Loucy (cell line): ENCODE results near the gene SSPN.

Source experiments
- H2AFZ ChIP-seq: fragments of 200-600 bp; sonication (generic); 2 replicates; pipeline ENCODE4 v1.6.0; 2016; ENCODE audit warnings: antibody characterized with exemption, mild to moderate bottlenecking, low read length, moderate library complexity
- H3F3A ChIP-seq: fragments of 200-600 bp; 2 replicates; pipeline ENCODE4 v1.6.0; 2016; ENCODE audit warnings: antibody characterized with exemption, low read depth, mild to moderate bottlenecking
- H3K27me3 ChIP-seq: fragments of 200-600 bp; sonication (generic); 2 replicates; pipeline ENCODE4 v1.6.1; 2014; ENCODE audit warnings: low read length, mild to moderate bottlenecking; ENCODE audit not compliant: insufficient read depth, poor library complexity, severe bottlenecking
- H3K36me3 ChIP-seq: fragments of 200-600 bp; sonication (generic); 2 replicates; pipeline ENCODE4 v1.6.1; 2016; ENCODE audit warnings: low read length; ENCODE audit not compliant: insufficient read depth
- H3K4me1 ChIP-seq: fragments of 200-600 bp; sonication (generic); 2 replicates; pipeline ENCODE4 v1.5.1; 2014; ENCODE audit warnings: low read length, mild to moderate bottlenecking; ENCODE audit not compliant: insufficient read depth, poor library complexity, severe bottlenecking
- H3K4me2 ChIP-seq: fragments of 200-600 bp; sonication (generic); 2 replicates; pipeline ENCODE4 v1.6.0; 2014; ENCODE audit warnings: antibody characterized with exemption, low read length, low read depth, mild to moderate bottlenecking; ENCODE audit not compliant: poor library complexity, severe bottlenecking
- H3K4me3 ChIP-seq: fragments of 200-600 bp; sonication (generic); 2 replicates; pipeline ENCODE4 v1.5.1; 2014; ENCODE audit warnings: low read length, mild to moderate bottlenecking, mixed read lengths; ENCODE audit not compliant: poor library complexity, severe bottlenecking
- H3K79me2 ChIP-seq: fragments of 200-600 bp; sonication (generic); 2 replicates; pipeline ENCODE4 v1.6.1; 2014; ENCODE audit warnings: low read length; ENCODE audit not compliant: insufficient read depth
- H3K9ac ChIP-seq: fragments of 200-600 bp; sonication (generic); 2 replicates; pipeline ENCODE4 v1.6.0; 2014; ENCODE audit warnings: mild to moderate bottlenecking, low read depth, low read length, moderate library complexity; ENCODE audit not compliant: poor library complexity, severe bottlenecking
- H3K9me2 ChIP-seq: fragments of 200-600 bp; sonication (generic); replicated peaks from 2 replicates; pipeline ENCODE4 v1.6.1; 2016; ENCODE audit warnings: low read depth, low read length, mixed read lengths
- H3K9me3 ChIP-seq: fragments of 200-600 bp; sonication (generic); 2 replicates; pipeline ENCODE4 v1.6.1; 2014; ENCODE audit warnings: mild to moderate bottlenecking, antibody characterized with exemption, low read length, low read depth; ENCODE audit not compliant: insufficient read depth
- H4K20me1 ChIP-seq: fragments of 200-600 bp; sonication (generic); 2 replicates; pipeline ENCODE4 v1.6.0; 2014; ENCODE audit warnings: antibody characterized with exemption, low read length, mild to moderate bottlenecking; ENCODE audit not compliant: insufficient read depth, poor library complexity, severe bottlenecking
- CTCF ChIP-seq: fragments of 200-600 bp; sonication (generic); conservative IDR thresholded peaks from 2 replicates; pipeline ENCODE4 v1.5.1; 2014; ENCODE audit warnings: mild to moderate bottlenecking, antibody characterized with exemption, low read length
- EZH2phosphoT487 ChIP-seq: fragments of 200-600 bp; IDR thresholded peaks from 2 replicates; pipeline ENCODE4 v1.6.1; 2018; ENCODE audit warnings: antibody characterized with exemption, mild to moderate bottlenecking, moderate library complexity, borderline replicate concordance

The SSPN gene

GRCh38 chr12:26229910-26230309, 34.5 kb downstream of the SSPN start:
- no peaks in the 10 kb centered on the region for H3K79me2 ChIP-seq
- H3K9ac ChIP-seq, result no peak overlapping the region
- H3K27me3 ChIP-seq, result no peaks in the 10 kb centered on the region
- H3K9me2 ChIP-seq, result no peaks in the 10 kb centered on the region
- H3F3A ChIP-seq, result no peaks in the 10 kb centered on the region
- no peaks in the 10 kb centered on the region for H3K9me3 ChIP-seq
- H2AFZ ChIP-seq, result no peak overlapping the region
- H4K20me1 ChIP-seq, result no peaks in the 10 kb centered on the region
- no peaks in the 10 kb centered on the region for H3K36me3 ChIP-seq
- no peak for TF ChIP-seq EZH2phosphoT487
- TF ChIP-seq CTCF, result no peak
- no peaks in the 10 kb centered on the region for H3K4me1 ChIP-seq
- no peak overlapping the region for H3K4me2 ChIP-seq
- no peak overlapping the region for H3K4me3 ChIP-seq

- H3K4me3 ChIP-seq, result no peak overlapping the region
Observed at GRCh38 chr12:26231470-26231869, 36.1 kb downstream of the SSPN start.

GRCh38 chr12:26231921-26232320, 36.5 kb downstream of the SSPN start:
- H3K27me3 ChIP-seq, result no peaks in the 10 kb centered on the region
- H2AFZ ChIP-seq, result no peak overlapping the region
- H3K9me2 ChIP-seq, result no peaks in the 10 kb centered on the region
- no peaks in the 10 kb centered on the region for H3K36me3 ChIP-seq
- TF ChIP-seq EZH2phosphoT487 (no peak), CTCF (no peak)
- no peaks in the 10 kb centered on the region for H4K20me1 ChIP-seq
- no peaks in the 10 kb centered on the region for H3K9me3 ChIP-seq
- no peak overlapping the region for H3K4me3 ChIP-seq
- no peak overlapping the region for H3K4me2 ChIP-seq
- H3K9ac ChIP-seq, result no peak overlapping the region
- H3K79me2 ChIP-seq, result no peaks in the 10 kb centered on the region
- no peaks in the 10 kb centered on the region for H3K4me1 ChIP-seq
- no peaks in the 10 kb centered on the region for H3F3A ChIP-seq

More at GRCh38 chr12:26231470-26231869, 36.1 kb downstream of the SSPN start:
- Histone ChIP-seq H3K79me2 (no peaks in the 10 kb centered on the region), H2AFZ (no peak overlapping the region), H3K9me2 (no peaks in the 10 kb centered on the region), H3K4me2 (no peak overlapping the region), H3K9me3 (no peaks in the 10 kb centered on the region), H3K9ac (no peak overlapping the region), H3K36me3 (no peaks in the 10 kb centered on the region), H4K20me1 (no peaks in the 10 kb centered on the region), H3F3A (no peaks in the 10 kb centered on the region), H3K4me1 (no peaks in the 10 kb centered on the region), H3K27me3 (no peaks in the 10 kb centered on the region)
- TF ChIP-seq CTCF (no peak), EZH2phosphoT487 (no peak)
